Panc1 (cell line): ENCODE data around the gene PRPSAP2. TPM values are rescaled to one million over a fixed set of nuclear protein-coding genes. Genes with fewer than 3 reads are reported as not detected.

Experiments used
- ATAC-seq: fragments of 200-7000 bp; cut with Tn5 transposase; 2 replicates; pipeline ENCODE4 v1.9.1; 2020; ENCODE audit warnings: mild to moderate bottlenecking, moderate library complexity
- BruUV-seq: library from RNA; stranded (reverse); fragments of 400-500 nt; replicated peaks from 2 replicates; lab custom pipeline; 2021; lab: Mats Ljungman, UMichigan
- CTCF ChIA-PET: fragments of 300-600 bp; sonication (Branson Sonifier 250); formaldehyde crosslinking; loops from one replicate; lab custom pipeline; 2022; ENCODE audit warnings: antibody characterized with exemption; lab: Charles Lee
- POLR2A ChIA-PET: fragments of 300-600 bp; sonication (Branson Sonifier 250); formaldehyde crosslinking; loops from one replicate; lab custom pipeline; 2022; ENCODE audit warnings: antibody characterized with exemption; lab: Charles Lee
- DNase-seq: peaks from one replicate; pipeline ENCODE4 v3.0.0-alpha.2; 2010; ENCODE audit warnings: low read depth, low spot score
- H3K27ac ChIP-seq: 2 replicates; pipeline ENCODE4 v1.5.1; 2011; ENCODE audit warnings: mild to moderate bottlenecking, low read length, inconsistent platforms
- H3K27me3 ChIP-seq: fragments of 200-500 bp; sonication (Bioruptor generic); 2 replicates; pipeline ENCODE4 v1.6.0; 2014; ENCODE audit warnings: low read length, inconsistent platforms; ENCODE audit not compliant: control insufficient read depth, insufficient read depth
- H3K36me3 ChIP-seq: fragments of 200-500 bp; sonication (Bioruptor generic); 2 replicates; pipeline ENCODE4 v1.5.1; 2014; ENCODE audit warnings: inconsistent platforms, mild to moderate bottlenecking, low read length, moderate library complexity; ENCODE audit not compliant: control insufficient read depth, insufficient read depth
- H3K4me1 ChIP-seq: 2 replicates; pipeline ENCODE4 v1.5.1; 2011; ENCODE audit warnings: inconsistent platforms, mild to moderate bottlenecking, low read length, moderate library complexity; ENCODE audit not compliant: control insufficient read depth, insufficient read depth
- H3K4me3 ChIP-seq, 2 experiments: 2 replicates each; pipeline ENCODE4 v1.5.1; 2011 to 2012; ENCODE audit warnings: low read depth in 2 of 2, low read length in 2 of 2, mild to moderate bottlenecking in 2 of 2, inconsistent platforms in 1 of 2, moderate library complexity in 1 of 2
- H3K9me3 ChIP-seq: fragments of 200-500 bp; sonication (Bioruptor generic); 2 replicates; pipeline ENCODE4 v1.5.1; 2014; ENCODE audit warnings: low read depth, mild to moderate bottlenecking, inconsistent platforms, low read length, moderate library complexity; ENCODE audit not compliant: control insufficient read depth, insufficient read depth
- POLR2AphosphoS5 ChIP-seq: IDR thresholded peaks from 2 replicates; pipeline ENCODE4 v1.6.1; 2012; ENCODE audit warnings: mild to moderate bottlenecking, low read depth, low read length, moderate library complexity
- SIN3A ChIP-seq: IDR thresholded peaks from 2 replicates; pipeline ENCODE4 v1.6.1; 2012; ENCODE audit warnings: low read depth, mild to moderate bottlenecking, low read length, moderate library complexity, borderline replicate concordance; ENCODE audit not compliant: insufficient read depth
- TCF7L2 ChIP-seq: IDR thresholded peaks from 2 replicates; pipeline ENCODE4 v1.6.1; 2011; ENCODE audit warnings: mild to moderate bottlenecking, low read depth, low read length, inconsistent platforms
- in situ Hi-C: cut with HindIII; loops from 2 replicates; pipeline ENCODE4 v1.10.0; 2016; ENCODE audit warnings: low sequenced_read_pairs, low pct_unique_long_range_greater_than_20kb
- intact Hi-C: fragments of 100-400 bp; cut with micrococcal nuclease; formaldehyde crosslinking; loops from one replicate; pipeline ENCODE4 v1.10.0; 2022; ENCODE audit not compliant: unreplicated experiment
- total RNA-seq: library from RNA; stranded (reverse); gene quantifications from one replicate; pipeline ENCODE4 v1.2.1, GENCODE V29; 2021; ENCODE audit not compliant: unreplicated experiment
- TF ChIP-seq, protein P1 (sequence below): fragments of 450-650 bp; IDR thresholded peaks from 2 replicates; pipeline ENCODE4 v1.5.1; 2017; ENCODE audit warnings: mild to moderate bottlenecking
- TF ChIP-seq, protein P2 (sequence below), 2 experiments: IDR thresholded peaks; 2 replicates each; pipeline ENCODE4 v1.6.1; 2011 to 2012; ENCODE audit warnings: low read depth in 2 of 2, control low read depth in 1 of 2, low read length in 1 of 2, mild to moderate bottlenecking in 1 of 2, moderate library complexity in 1 of 2; ENCODE audit not compliant: insufficient read depth in 1 of 2

PRPSAP2 gene
- total RNA-seq, 1 experiment from 2014 or later = 25.3 TPM

DNA sequence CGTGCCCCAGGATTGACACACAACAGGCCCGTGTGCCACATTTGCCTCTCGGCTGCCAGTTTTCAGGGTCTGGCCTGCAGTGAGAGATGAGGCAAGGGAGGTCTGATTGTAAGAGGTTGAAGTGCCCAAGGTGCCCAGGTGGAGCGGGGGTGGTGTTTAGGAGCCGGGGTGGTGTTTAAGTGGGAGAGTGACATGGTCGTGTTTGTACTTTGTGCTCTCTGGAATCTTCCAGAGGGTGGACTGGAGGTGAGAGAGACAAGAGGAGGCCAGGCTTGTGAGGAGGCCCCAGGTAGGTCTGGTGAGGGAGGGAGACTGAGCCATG is 104.5 kb downstream of the PRPSAP2 start:
- ChIA-PET CTCF (interaction anchor here (0.8 to 1.2 kb wide), 2 partner anchors 13 to 60 kb away, joined by 3 read pairs; no protein-coding TSS in a partner anchor), POLR2A (no interaction called here)
- no peak for ATAC-seq
- intact Hi-C loops (no loop called here), in situ Hi-C loops (no loop called here)
- no TSS peak for BruUV-seq
- DNase-seq = no peak
- TF ChIP-seq TCF7L2 (no peak), POLR2AphosphoS5 (no peak), SIN3A (no peak)
- TF ChIP-seq, protein P1, sequence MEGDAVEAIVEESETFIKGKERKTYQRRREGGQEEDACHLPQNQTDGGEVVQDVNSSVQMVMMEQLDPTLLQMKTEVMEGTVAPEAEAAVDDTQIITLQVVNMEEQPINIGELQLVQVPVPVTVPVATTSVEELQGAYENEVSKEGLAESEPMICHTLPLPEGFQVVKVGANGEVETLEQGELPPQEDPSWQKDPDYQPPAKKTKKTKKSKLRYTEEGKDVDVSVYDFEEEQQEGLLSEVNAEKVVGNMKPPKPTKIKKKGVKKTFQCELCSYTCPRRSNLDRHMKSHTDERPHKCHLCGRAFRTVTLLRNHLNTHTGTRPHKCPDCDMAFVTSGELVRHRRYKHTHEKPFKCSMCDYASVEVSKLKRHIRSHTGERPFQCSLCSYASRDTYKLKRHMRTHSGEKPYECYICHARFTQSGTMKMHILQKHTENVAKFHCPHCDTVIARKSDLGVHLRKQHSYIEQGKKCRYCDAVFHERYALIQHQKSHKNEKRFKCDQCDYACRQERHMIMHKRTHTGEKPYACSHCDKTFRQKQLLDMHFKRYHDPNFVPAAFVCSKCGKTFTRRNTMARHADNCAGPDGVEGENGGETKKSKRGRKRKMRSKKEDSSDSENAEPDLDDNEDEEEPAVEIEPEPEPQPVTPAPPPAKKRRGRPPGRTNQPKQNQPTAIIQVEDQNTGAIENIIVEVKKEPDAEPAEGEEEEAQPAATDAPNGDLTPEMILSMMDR = no peak
- TF ChIP-seq, protein P2, sequence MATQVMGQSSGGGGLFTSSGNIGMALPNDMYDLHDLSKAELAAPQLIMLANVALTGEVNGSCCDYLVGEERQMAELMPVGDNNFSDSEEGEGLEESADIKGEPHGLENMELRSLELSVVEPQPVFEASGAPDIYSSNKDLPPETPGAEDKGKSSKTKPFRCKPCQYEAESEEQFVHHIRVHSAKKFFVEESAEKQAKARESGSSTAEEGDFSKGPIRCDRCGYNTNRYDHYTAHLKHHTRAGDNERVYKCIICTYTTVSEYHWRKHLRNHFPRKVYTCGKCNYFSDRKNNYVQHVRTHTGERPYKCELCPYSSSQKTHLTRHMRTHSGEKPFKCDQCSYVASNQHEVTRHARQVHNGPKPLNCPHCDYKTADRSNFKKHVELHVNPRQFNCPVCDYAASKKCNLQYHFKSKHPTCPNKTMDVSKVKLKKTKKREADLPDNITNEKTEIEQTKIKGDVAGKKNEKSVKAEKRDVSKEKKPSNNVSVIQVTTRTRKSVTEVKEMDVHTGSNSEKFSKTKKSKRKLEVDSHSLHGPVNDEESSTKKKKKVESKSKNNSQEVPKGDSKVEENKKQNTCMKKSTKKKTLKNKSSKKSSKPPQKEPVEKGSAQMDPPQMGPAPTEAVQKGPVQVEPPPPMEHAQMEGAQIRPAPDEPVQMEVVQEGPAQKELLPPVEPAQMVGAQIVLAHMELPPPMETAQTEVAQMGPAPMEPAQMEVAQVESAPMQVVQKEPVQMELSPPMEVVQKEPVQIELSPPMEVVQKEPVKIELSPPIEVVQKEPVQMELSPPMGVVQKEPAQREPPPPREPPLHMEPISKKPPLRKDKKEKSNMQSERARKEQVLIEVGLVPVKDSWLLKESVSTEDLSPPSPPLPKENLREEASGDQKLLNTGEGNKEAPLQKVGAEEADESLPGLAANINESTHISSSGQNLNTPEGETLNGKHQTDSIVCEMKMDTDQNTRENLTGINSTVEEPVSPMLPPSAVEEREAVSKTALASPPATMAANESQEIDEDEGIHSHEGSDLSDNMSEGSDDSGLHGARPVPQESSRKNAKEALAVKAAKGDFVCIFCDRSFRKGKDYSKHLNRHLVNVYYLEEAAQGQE (IDR thresholded peaks at IDR 0.05; ENCODE audit: insufficient read depth in 1 of 2, low read depth in 2 of 2, low read length in 1 of 2) = no peak
- no peaks in the 10 kb centered on the region for H3K27me3 ChIP-seq
- no peak overlapping the region for H3K4me3 ChIP-seq
- H3K36me3 ChIP-seq = no peaks in the 10 kb centered on the region
- peaks cover 4% of the 10 kb centered on the region; the same call in 1 of the 2 replicates for H3K4me1 ChIP-seq
- no peak overlapping the region for H3K27ac ChIP-seq
- H3K9me3 ChIP-seq = no peaks in the 10 kb centered on the region

DNA sequence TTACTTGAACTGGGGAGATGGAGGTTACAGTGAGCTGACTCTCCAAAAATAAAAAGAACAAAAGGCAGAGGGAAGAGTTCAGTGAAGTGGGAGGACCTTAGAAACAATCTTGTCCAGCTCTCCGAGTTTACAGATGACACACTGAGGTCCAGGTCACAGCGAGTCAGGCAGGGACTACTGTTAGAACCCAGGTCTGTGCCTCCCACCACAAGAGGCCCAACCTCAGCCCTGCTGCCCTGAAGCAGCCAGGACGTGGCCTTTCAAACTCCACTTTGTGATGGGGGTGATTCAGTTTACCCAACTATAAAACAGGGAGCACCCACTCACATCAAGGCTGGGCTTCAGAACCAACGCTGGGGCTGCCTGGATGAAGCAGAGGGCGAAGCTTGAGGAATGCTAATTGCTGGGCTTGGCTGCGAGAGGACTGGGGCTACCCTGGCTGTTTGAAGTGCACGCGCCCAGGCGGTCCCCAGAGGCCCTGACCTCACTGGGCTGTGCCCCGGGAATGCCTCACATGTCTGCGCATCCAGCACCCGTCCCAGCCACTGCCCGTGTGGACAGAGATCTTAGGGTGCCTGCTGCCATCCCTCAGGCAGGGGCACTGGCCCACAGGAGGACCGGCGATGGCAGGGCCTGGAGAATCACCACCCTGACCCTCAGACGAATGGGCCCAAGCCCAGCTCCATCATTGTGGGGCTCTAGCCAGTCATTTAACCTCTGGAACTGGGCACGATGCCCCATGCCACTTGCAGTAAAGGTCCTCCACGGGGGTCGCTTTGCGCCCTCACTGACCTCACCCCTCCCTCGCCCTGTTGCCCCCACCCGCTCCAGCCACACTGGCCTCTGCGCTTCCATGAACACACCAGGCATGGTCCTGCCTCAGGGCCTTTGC is 105.4 kb downstream of the PRPSAP2 start:
- in situ Hi-C loops (no loop called here), intact Hi-C loops (no loop called here)
- H3K27ac ChIP-seq = no peak overlapping the region

More for the DNA sequence above, 105.4 kb downstream of the PRPSAP2 start:
- CTCF ChIA-PET = interaction anchor here (0.8 kb wide), 1 partner anchor 14 kb away, joined by 3 read pairs; no protein-coding TSS in a partner anchor
- ATAC-seq = no peak
- DNase-seq = no peak
- Histone ChIP-seq H3K27me3 (no peaks in the 10 kb centered on the region), H3K4me3 (no peak overlapping the region), H3K36me3 (no peaks in the 10 kb centered on the region), H3K4me1 (peaks cover 8% of the 10 kb centered on the region; the same call in 1 of the 2 replicates), H3K9me3 (no peaks in the 10 kb centered on the region)
- TF ChIP-seq SIN3A (no peak), TCF7L2 (no peak), POLR2AphosphoS5 (no peak)
- TF ChIP-seq, protein P1 = no peak
- TF ChIP-seq, protein P2 (IDR thresholded peaks at IDR 0.05; ENCODE audit: insufficient read depth in 1 of 2, low read depth in 2 of 2, low read length in 1 of 2) = no peak
- POLR2A ChIA-PET = interaction anchor here (0.6 kb wide), 1 partner anchor 9 kb away, joined by 6 read pairs; no protein-coding TSS in a partner anchor
- no TSS peak for BruUV-seq
